H1 (cell line): ENCODE data around the gene GPRIN1. TPM values are rescaled to one million over a fixed set of nuclear protein-coding genes. Genes with fewer than 3 reads are reported as not detected.

Experiments used
- CTCF ChIA-PET: fragments of 300-600 bp; sonication (Branson Sonifier 250); formaldehyde crosslinking; loops from one replicate; lab custom pipeline; 2021; ENCODE audit not compliant: partially characterized antibody; lab: Charles Lee
- POLR2A ChIA-PET: fragments of 300-600 bp; sonication (Branson Sonifier 250); formaldehyde crosslinking; loops from one replicate; lab custom pipeline; 2021; ENCODE audit warnings: inconsistent platforms; ENCODE audit not compliant: partially characterized antibody; lab: Charles Lee
- DNase-seq, 2 experiments: peaks; one replicate each; pipeline versions ENCODE4 v3.0.0 to v3.0.0-alpha.2; 2010 to 2022; ENCODE audit warnings: low spot score in 2 of 2, low read depth in 1 of 2, mixed read lengths in 1 of 2
- FAIRE-seq: peaks from 2 replicates; lab custom pipeline; 2011; peaks lifted over from hg19 to GRCh38; lab: Jason Lieb, UNC
- H2AFZ ChIP-seq: 2 replicates; pipeline ENCODE4 v1.8.1; 2012; ENCODE audit warnings: low read length, inconsistent platforms
- H2AK5ac ChIP-seq: 2 replicates; pipeline ENCODE4 v1.6.1; 2013; ENCODE audit warnings: low read depth, low read length
- H2BK120ac ChIP-seq: replicated peaks from 2 replicates; pipeline ENCODE3; 2013; ENCODE audit warnings: low read depth, low read length, inconsistent platforms
- H2BK12ac ChIP-seq: 2 replicates; pipeline ENCODE4 v1.6.1; 2013; ENCODE audit warnings: low read depth, low read length
- H2BK15ac ChIP-seq: 2 replicates; pipeline ENCODE4 v1.6.1; 2013; ENCODE audit warnings: low read length
- H2BK20ac ChIP-seq: 2 replicates; pipeline ENCODE4 v1.6.1; 2013; ENCODE audit warnings: low read length
- H2BK5ac ChIP-seq: 2 replicates; pipeline ENCODE4 v1.6.1; 2013; ENCODE audit warnings: low read depth, low read length
- H3K14ac ChIP-seq: 2 replicates; pipeline ENCODE4 v1.6.1; 2013; ENCODE audit warnings: inconsistent platforms; ENCODE audit not compliant: insufficient read length
- H3K18ac ChIP-seq: 2 replicates; pipeline ENCODE4 v1.6.1; 2013; ENCODE audit warnings: low read length; ENCODE audit errors: extremely low read depth
- H3K23ac ChIP-seq: 2 replicates; pipeline ENCODE4 v1.6.1; 2013; ENCODE audit warnings: inconsistent platforms; ENCODE audit not compliant: insufficient read length
- H3K23me2 ChIP-seq: 2 replicates; pipeline ENCODE4 v1.6.1; 2013; ENCODE audit warnings: low read depth, low read length
- H3K27ac ChIP-seq: 2 replicates; pipeline ENCODE4 v1.6.1; 2011; ENCODE audit warnings: low read depth, low read length, inconsistent platforms
- H3K27me3 ChIP-seq, 4 experiments: replicated peaks in 1 of 4; 1 replicate in 1 of 4; 2 replicates in 3 of 4; pipeline versions ENCODE4 v1.6.1 to v1.8.1; 2011 to 2013; ENCODE audit warnings: low read length in 3 of 4, mild to moderate bottlenecking in 3 of 4, inconsistent platforms in 2 of 4, mixed read lengths in 2 of 4, moderate library complexity in 1 of 4; ENCODE audit not compliant: control insufficient read depth in 3 of 4, insufficient read depth in 3 of 4; ENCODE audit errors: extremely low read depth in 1 of 4
- H3K36me3 ChIP-seq, 4 experiments: 2 replicates each; pipeline versions ENCODE4 v1.6.1 to v1.8.1; 2011 to 2013; ENCODE audit warnings: mild to moderate bottlenecking in 4 of 4, low read length in 3 of 4, moderate library complexity in 2 of 4, control low read depth in 1 of 4, inconsistent platforms in 1 of 4; ENCODE audit not compliant: insufficient read depth in 4 of 4, control insufficient read depth in 2 of 4
- H3K4ac ChIP-seq: replicated peaks from 2 replicates; pipeline ENCODE3; 2013; ENCODE audit warnings: low read length, low read depth, mixed read lengths, inconsistent platforms; ENCODE audit not compliant: insufficient read length
- H3K4me1 ChIP-seq, 4 experiments: replicated peaks in 1 of 4; 1 replicate in 1 of 4; 2 replicates in 3 of 4; pipeline versions ENCODE4 v1.6.1 to v1.8.1; 2011 to 2013; ENCODE audit warnings: low read length in 3 of 4, inconsistent platforms in 2 of 4, mixed read lengths in 1 of 4; ENCODE audit not compliant: insufficient read depth in 4 of 4, control insufficient read depth in 3 of 4
- H3K4me2 ChIP-seq, 2 experiments: 2 replicates each; pipeline versions ENCODE4 v1.6.1 to v1.8.1; 2011 to 2013; ENCODE audit warnings: low read depth in 2 of 2, low read length in 2 of 2, control low read depth in 1 of 2, inconsistent platforms in 1 of 2, mild to moderate bottlenecking in 1 of 2; ENCODE audit not compliant: insufficient read depth in 1 of 2
- H3K4me3 ChIP-seq, 4 experiments: fragments of 200-600, 300-600 bp in 1 of 4; sonication (generic), shearing (Covaris generic), sonication (Bioruptor Twin) in 1 of 4; 2 replicates each; pipeline versions ENCODE4 v1.5.1 to v1.8.1; 2011 to 2016; ENCODE audit warnings: low read length in 4 of 4, low read depth in 3 of 4, control low read depth in 2 of 4, inconsistent platforms in 2 of 4, mild to moderate bottlenecking in 2 of 4, mixed read lengths in 1 of 4, moderate library complexity in 1 of 4; ENCODE audit not compliant: insufficient read depth in 2 of 4; ENCODE audit errors: extremely low read depth in 1 of 4
- H3K56ac ChIP-seq: replicated peaks from 2 replicates; pipeline ENCODE3; 2013; ENCODE audit warnings: low read depth, mild to moderate bottlenecking, mixed read lengths, low read length, inconsistent platforms; ENCODE audit not compliant: insufficient read length
- H3K79me1 ChIP-seq: 2 replicates; pipeline ENCODE4 v1.6.1; 2013; ENCODE audit warnings: low read depth, low read length, control low read depth
- H3K79me2 ChIP-seq, 2 experiments: 2 replicates each; pipeline versions ENCODE4 v1.6.1 to v1.8.1; 2012 to 2013; ENCODE audit warnings: low read length in 2 of 2, mild to moderate bottlenecking in 2 of 2, inconsistent platforms in 1 of 2; ENCODE audit not compliant: insufficient read depth in 2 of 2, control insufficient read depth in 1 of 2
- H3K9ac ChIP-seq, 4 experiments: replicated peaks in 1 of 4; 1 replicate in 1 of 4; 2 replicates in 3 of 4; pipeline versions ENCODE4 v1.6.1 to v1.8.1; 2011 to 2013; ENCODE audit warnings: low read depth in 3 of 4, low read length in 3 of 4, control low read depth in 2 of 4, mild to moderate bottlenecking in 2 of 4, moderate library complexity in 2 of 4, inconsistent platforms in 1 of 4; ENCODE audit errors: extremely low read depth in 1 of 4
- H3K9me3 ChIP-seq, 2 experiments: 2 replicates each; pipeline versions ENCODE4 v1.6.1 to v1.8.1; 2012 to 2013; ENCODE audit warnings: mild to moderate bottlenecking in 2 of 2, moderate library complexity in 2 of 2, control low read depth in 1 of 2, inconsistent platforms in 1 of 2, low read depth in 1 of 2, low read length in 1 of 2, mixed read lengths in 1 of 2; ENCODE audit not compliant: insufficient read depth in 2 of 2
- H4K20me1 ChIP-seq, 2 experiments: replicated peaks in 1 of 2; 2 replicates each; pipeline versions ENCODE3 to v1.8.1; 2011 to 2013; ENCODE audit warnings: inconsistent platforms in 2 of 2, low read length in 2 of 2, mild to moderate bottlenecking in 1 of 2; ENCODE audit not compliant: insufficient read depth in 2 of 2, control insufficient read depth in 1 of 2
- H4K5ac ChIP-seq: 2 replicates; pipeline ENCODE4 v1.6.1; 2013; ENCODE audit warnings: low read length, low read depth, mixed read lengths, inconsistent platforms; ENCODE audit not compliant: insufficient read length
- H4K8ac ChIP-seq: 2 replicates; pipeline ENCODE4 v1.8.0; 2013; ENCODE audit warnings: mild to moderate bottlenecking, moderate library complexity, low read length, inconsistent platforms; ENCODE audit not compliant: insufficient read depth; ENCODE audit errors: extremely low read depth
- H4K91ac ChIP-seq: replicated peaks from 2 replicates; pipeline ENCODE3; 2013; ENCODE audit warnings: low read length, mixed read lengths, inconsistent platforms; ENCODE audit not compliant: insufficient read length
- BRCA1 ChIP-seq: IDR thresholded peaks from 2 replicates; pipeline ENCODE4 v1.6.1; 2012; ENCODE audit warnings: low read depth, low read length, improper control_type of control experiment
- SUZ12 ChIP-seq: fragments of 200-600 bp; sonication (generic); IDR thresholded peaks from 2 replicates; pipeline ENCODE4 v1.6.1; 2012; ENCODE audit warnings: mild to moderate bottlenecking, inconsistent platforms, low read length, moderate library complexity, mixed read lengths
- WGBS, 2 experiments: shearing (Covaris generic) in 1 of 2; methylation state at CpG; one replicate each; pipeline versions ENCODE4 v1.1.6 to v1.1.7; 2013 to 2015; ENCODE audit warnings: low lambda C conversion rate in 2 of 2, mixed read lengths in 2 of 2, inconsistent platforms in 1 of 2, low coverage in 1 of 2, missing lambda C conversion rate in 1 of 2; ENCODE audit not compliant: insufficient replicate concordance in 2 of 2, insufficient coverage in 1 of 2, insufficient read length in 1 of 2; ENCODE audit errors: extremely low coverage in 1 of 2, missing lambda C conversion rate in 1 of 2; 5-methylcytosine and 5-hydroxymethylcytosine counted together
- polyA plus RNA-seq, 7 experiments: library from polyadenylated mRNA; depleted of rRNA in 3 of 7; stranded (reverse) in 5 of 7; unstranded in 2 of 7; fragments of >200 nt in 5 of 7; fragments of 200-250 nt in 2 of 7; gene quantifications; 1 replicate in 5 of 7; 2 replicates in 1 of 7; 4 replicates in 1 of 7; pipeline versions ENCODE4 v1.2.1 to v1.2.3, GENCODE V29; 2011 to 2013; ENCODE audit warnings: missing spikeins in 2 of 7, mixed read lengths in 2 of 7
- total RNA-seq: library from RNA; stranded (reverse); fragmentation: NEBNext Ultra II Directional; extraction: Animal tissue kit (Norgen Biotek cat#: 25700); gene quantifications from 2 replicates; pipeline ENCODE4 v1.2.1, GENCODE V29; 2021

The GPRIN1 gene
- total and polyA plus RNA-seq, 2 of the 8 experiments (the other 6 are each of a cell fraction or from before 2014, with no cell fraction given): 3.3 to 12.0 TPM

GRCh38 chr5:176612008-176612407 lies 2.1 kb upstream of the GPRIN1 start:
- WGBS, 2 experiments: 89% methylated on average over 6 of the region's 6 CpGs; no CpG with 5 or more reads in 1 of the 2 experiments
- Histone ChIP-seq H3K56ac (no peak overlapping the region), H4K20me1 (peaks cover 3 to 9% of the 10 kb centered on the region in 2 experiments), H4K8ac (no peak overlapping the region), H3K23me2 (peaks cover 8% of the 10 kb centered on the region), H3K79me2 (no peaks in the 10 kb centered on the region), H3K9me3 (no peaks in the 10 kb centered on the region), H3K36me3 (no peaks in the 10 kb centered on the region), H4K91ac (no peak overlapping the region), H2AFZ (no peak overlapping the region), H3K4me1 (peaks cover 0 to 8% (median 5%) of the 10 kb centered on the region in 4 experiments; a peak in 5 of 7 replicates), H2BK20ac (no peak overlapping the region), H3K14ac (no peak overlapping the region), H3K18ac (no peak overlapping the region), H3K9ac (no peak overlapping the region), H3K4me2 (no peak overlapping the region), H2AK5ac (no peak overlapping the region), H3K23ac (no peak overlapping the region), H2BK15ac (no peak overlapping the region), H3K4ac (no peak overlapping the region), H4K5ac (no peak overlapping the region), H2BK120ac (no peak overlapping the region), H3K4me3 (no peak overlapping the region), H3K27ac (no peak overlapping the region), H3K79me1 (no peaks in the 10 kb centered on the region), H2BK12ac (no peak overlapping the region), H2BK5ac (no peak overlapping the region), H3K27me3 (peaks cover 0 to 22% (median 10%) of the 10 kb centered on the region in 4 experiments; a peak in 5 of 7 replicates)
- ChIA-PET CTCF (interaction anchor here (1.1 to 2.3 kb wide), 5 partner anchors 14 to 34 kb away, joined by 3 to 7 read pairs (median 5); no protein-coding TSS in a partner anchor), POLR2A (interaction anchor here (0.9 to 2.7 kb wide), 5 partner anchors 10 to 76 kb away, joined by 3 to 7 read pairs (median 3); partner anchors contain the start of genes EIF4E1B, SNCB and TSPAN17)
- DNase-seq (no peak), FAIRE-seq (no peak)
- TF ChIP-seq BRCA1 (no peak), SUZ12 (no peak)
